Measurements from ENCODE around the gene ITGA1.

The ITGA1 gene

GRCh38 chr5:52760695-52761366 is 26.9 kb upstream of the ITGA1 start:
- H3K4me3 ChIP-seq (ENCODE audit: low read depth, low read length) = no peak overlapping the region
- POLR2A ChIA-PET = no interaction called here
- no peak overlapping the region for H3K27ac ChIP-seq (ENCODE audit: extremely low read depth, low read depth, low read length)
- TF ChIP-seq ZNF426 (tag by site-specific recombination; IDR thresholded peaks at IDR 0.05) = no peak
- H3K36me3 ChIP-seq (ENCODE audit: control insufficient read depth in 2 of 2, insufficient read depth in 1 of 2, low read length in 2 of 2) = no peaks in the 10 kb centered on the region
- CTCF ChIA-PET = no interaction called here
- no peaks in the 10 kb centered on the region for H3K4me1 ChIP-seq (ENCODE audit: control insufficient read depth, insufficient read depth, low read length)
- no peaks in the 10 kb centered on the region for H3K9me3 ChIP-seq (ENCODE audit: control insufficient read depth, insufficient read depth, low read depth, low read length)

GRCh38 chr5:52767217-52767743 is 20.4 kb upstream of the ITGA1 start:
- Histone ChIP-seq H3K27ac (ENCODE audit: extremely low read depth, low read depth, low read length) (no peak overlapping the region), H3K36me3 (ENCODE audit: control insufficient read depth in 2 of 2, insufficient read depth in 1 of 2, low read length in 2 of 2) (no peaks in the 10 kb centered on the region), H3K9me3 (ENCODE audit: control insufficient read depth, insufficient read depth, low read depth, low read length) (no peaks in the 10 kb centered on the region), H3K4me1 (ENCODE audit: control insufficient read depth, insufficient read depth, low read length) (no peaks in the 10 kb centered on the region), H3K4me3 (ENCODE audit: low read depth, low read length) (no peak overlapping the region)
- ChIA-PET CTCF (interaction anchor here (0.9 to 1.1 kb wide), 2 partner anchors 14 to 20 kb away, joined by 3 to 4 read pairs; partner anchors contain the start of genes ITGA1 and PELO), POLR2A (no interaction called here)
- no peak for TF ChIP-seq ZNF639 (tag by site-specific recombination; IDR thresholded peaks at IDR 0.05)
- TF ChIP-seq ZNF449 (tag by site-specific recombination; IDR thresholded peaks at IDR 0.05) = no peak
- no peak for TF ChIP-seq ZNF350 (tag by site-specific recombination; IDR thresholded peaks at IDR 0.05)
- no peak for TF ChIP-seq AEBP2 (tag by site-specific recombination; IDR thresholded peaks at IDR 0.05; ENCODE audit: borderline replicate concordance)
- TF ChIP-seq REPIN1 (tag by site-specific recombination; IDR thresholded peaks at IDR 0.05; ENCODE audit: low read depth) = no peak
- no peak for TF ChIP-seq ZNF146 (tag by site-specific recombination; IDR thresholded peaks at IDR 0.05)
- no peak for TF ChIP-seq GLI4 (tag by site-specific recombination; IDR thresholded peaks at IDR 0.05)
- TF ChIP-seq HOXD13 (CRISPR knock-in tag; IDR thresholded peaks at IDR 0.05; ENCODE audit: borderline replicate concordance) = no peak
- TF ChIP-seq ZNF214 (tag by site-specific recombination; IDR thresholded peaks at IDR 0.05; ENCODE audit: borderline replicate concordance) = no peak
- TF ChIP-seq ZNF175 (tag by site-specific recombination; IDR thresholded peaks at IDR 0.05) = no peak
- TF ChIP-seq ZNF324 (tag by site-specific recombination; IDR thresholded peaks at IDR 0.05) = no peak
- no peak for TF ChIP-seq ZBTB21 (tag by site-specific recombination; IDR thresholded peaks at IDR 0.05)
- TF ChIP-seq ZNF24 (tag by site-specific recombination; IDR thresholded peaks at IDR 0.05) = no peak
- no peak for TF ChIP-seq ZNF510 (tag by site-specific recombination; IDR thresholded peaks at IDR 0.05; ENCODE audit: insufficient replicate concordance)
- TF ChIP-seq SP3 (tag by site-specific recombination; IDR thresholded peaks at IDR 0.05) = no peak
- no peak for TF ChIP-seq ZSCAN16 (tag by site-specific recombination; IDR thresholded peaks at IDR 0.05)
